K562 (cell line): Measurements from ENCODE around the gene NAPB. TPM values are rescaled to one million over a fixed set of nuclear protein-coding genes. Genes with fewer than 3 reads are reported as not detected.
A peak's percentile ranks its signal among the peaks of the same experiment; 100 is the strongest.

Source experiments
- CSDE1 ChIP-seq, 2 experiments: fragments of 450-650 bp; IDR thresholded peaks; 2 replicates each; pipeline ENCODE4 v1.6.1; 2016; ENCODE audit warnings: mild to moderate bottlenecking in 1 of 2
- GMEB1 ChIP-seq: fragments of 250-450 bp; sonication (Bioruptor Pico); IDR thresholded peaks from 2 replicates; pipeline ENCODE4 v1.4.0; 2020; ENCODE audit warnings: mild to moderate bottlenecking
- GTF3C2 ChIP-seq: IDR thresholded peaks from 3 replicates; pipeline ENCODE4 v1.6.1; 2011; ENCODE audit warnings: borderline replicate concordance, mild to moderate bottlenecking, moderate library complexity; ENCODE audit not compliant: insufficient read length; ENCODE audit errors: extremely low read depth
- KAT2B ChIP-seq: IDR thresholded peaks from one replicate; pipeline ENCODE4 v1.6.1; 2012; ENCODE audit warnings: low read depth, mild to moderate bottlenecking, control low read depth, inconsistent platforms, low read length, moderate library complexity
- KHSRP ChIP-seq: fragments of 450-650 bp; IDR thresholded peaks from 2 replicates; pipeline ENCODE4 v1.6.1; 2017
- MGA ChIP-seq: fragments of 450-650 bp; IDR thresholded peaks from 2 replicates; pipeline ENCODE4 v1.6.1; 2016; ENCODE audit warnings: mild to moderate bottlenecking, moderate library complexity
- MYNN ChIP-seq, 2 experiments: sonication (generic); formaldehyde crosslinking in 1 of 2; IDR thresholded peaks; 2 replicates each; pipeline versions ENCODE4 v1.5.0 to v1.6.1; 2016 to 2020; ENCODE audit warnings: antibody characterized with exemption in 1 of 2, missing genetic modification reagents in 1 of 2
- NCOA6 ChIP-seq: fragments of 450-650 bp; IDR thresholded peaks from 2 replicates; pipeline ENCODE4 v1.6.1; 2017; ENCODE audit warnings: mild to moderate bottlenecking
- NELFE ChIP-seq: IDR thresholded peaks from 2 replicates; pipeline ENCODE4 v1.6.1; 2011; ENCODE audit warnings: mild to moderate bottlenecking; ENCODE audit not compliant: insufficient read depth, insufficient read length
- NR1H2 ChIP-seq: sonication (generic); formaldehyde crosslinking; IDR thresholded peaks from 2 replicates; pipeline ENCODE4 v1.4.0; 2020; ENCODE audit warnings: mild to moderate bottlenecking, missing genetic modification reagents
- polyA plus RNA-seq, 8 experiments: library from polyadenylated mRNA; depleted of rRNA in 4 of 8; stranded (reverse) in 5 of 8; unstranded in 3 of 8; fragments of >200 nt; fragmentation: Nextera tagmentation in 2 of 8; fragmentation: Illumina TruSeq in 1 of 8; extraction: Ambion mirVana in 2 of 8; extraction: Trizol in 1 of 8; gene quantifications; 2 replicates each; pipeline versions ENCODE4 v1.2.1 to v1.2.3, GENCODE V29; 2011 to 2014; ENCODE audit warnings: inconsistent platforms in 1 of 8, missing spikeins in 1 of 8
- total RNA-seq, 7 experiments: library from RNA; depleted of rRNA in 6 of 7; stranded (reverse); fragments of >200 nt in 6 of 7; fragmentation: Illumina TruSeq in 2 of 7; extraction: Trizol in 2 of 7; gene quantifications; 2 replicates each; pipeline versions ENCODE4 v1.2.1 to v1.2.3, GENCODE V29; 2011 to 2021; ENCODE audit warnings: low replicate concordance in 1 of 7

The NAPB gene
- total and polyA plus RNA-seq, 9 of the 15 experiments (the other 6 are each of a cell fraction or from before 2014, with no cell fraction given), result 1.4 to 7.7 (median 5.2) TPM

GRCh38 chr20:23420943-23421931 lies at the start of gene NAPB (continued):
- peak; percentile 80 for TF ChIP-seq GMEB1
- TF ChIP-seq KHSRP, result no peak
- no peak for TF ChIP-seq CSDE1 (IDR thresholded peaks at IDR 0.05)
- TF ChIP-seq KAT2B, result no peak
- no peak for TF ChIP-seq NR1H2 (CRISPR knock-in tag)
- no peak for TF ChIP-seq MYNN (IDR thresholded peaks at IDR 0.05)
- no peak for TF ChIP-seq MYNN (CRISPR knock-in tag; IDR thresholded peaks at IDR 0.05)
- TF ChIP-seq NELFE, result no peak
- TF ChIP-seq MGA, result no peak
- no peak for TF ChIP-seq GTF3C2
- no peak for TF ChIP-seq NCOA6
